ENCODE results near the gene OR5B21.

DNA sequence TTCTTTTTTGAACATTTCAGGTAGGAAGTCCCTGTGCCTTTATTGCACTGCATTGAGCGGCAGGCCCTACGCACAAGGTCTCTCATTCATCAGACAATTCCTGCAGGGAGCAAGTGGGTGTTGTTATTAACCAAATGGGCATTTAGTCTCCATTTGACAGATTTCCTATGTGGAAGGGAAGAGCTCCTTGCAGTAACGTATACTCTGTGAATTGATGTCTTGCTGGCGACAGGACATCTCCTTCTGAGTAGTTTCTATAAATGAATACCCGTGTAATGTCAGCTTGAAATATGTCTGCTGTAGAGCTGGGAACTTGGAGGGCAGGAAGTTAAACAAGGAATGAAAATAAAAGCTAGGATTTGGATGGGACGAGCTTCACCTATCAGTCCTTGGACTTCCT, 3.7 kb downstream of the OR5B21 start:
- TF ChIP-seq OSR1 (CRISPR knock-in tag; IDR thresholded peaks at IDR 0.05) (no peak), RARB (CRISPR knock-in tag; IDR thresholded peaks at IDR 0.05) (no peak), ZFP3 (CRISPR knock-in tag; IDR thresholded peaks at IDR 0.05) (no peak), ZNF70 (CRISPR knock-in tag; IDR thresholded peaks at IDR 0.05) (no peak)
- TF ChIP-seq, protein P1, sequence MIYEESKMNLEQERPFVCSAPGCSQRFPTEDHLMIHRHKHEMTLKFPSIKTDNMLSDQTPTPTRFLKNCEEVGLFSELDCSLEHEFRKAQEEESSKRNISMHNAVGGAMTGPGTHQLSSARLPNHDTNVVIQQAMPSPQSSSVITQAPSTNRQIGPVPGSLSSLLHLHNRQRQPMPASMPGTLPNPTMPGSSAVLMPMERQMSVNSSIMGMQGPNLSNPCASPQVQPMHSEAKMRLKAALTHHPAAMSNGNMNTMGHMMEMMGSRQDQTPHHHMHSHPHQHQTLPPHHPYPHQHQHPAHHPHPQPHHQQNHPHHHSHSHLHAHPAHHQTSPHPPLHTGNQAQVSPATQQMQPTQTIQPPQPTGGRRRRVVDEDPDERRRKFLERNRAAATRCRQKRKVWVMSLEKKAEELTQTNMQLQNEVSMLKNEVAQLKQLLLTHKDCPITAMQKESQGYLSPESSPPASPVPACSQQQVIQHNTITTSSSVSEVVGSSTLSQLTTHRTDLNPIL (CRISPR knock-in tag; IDR thresholded peaks at IDR 0.05; ENCODE audit: low read depth) = no peak
- TF ChIP-seq, protein P2, sequence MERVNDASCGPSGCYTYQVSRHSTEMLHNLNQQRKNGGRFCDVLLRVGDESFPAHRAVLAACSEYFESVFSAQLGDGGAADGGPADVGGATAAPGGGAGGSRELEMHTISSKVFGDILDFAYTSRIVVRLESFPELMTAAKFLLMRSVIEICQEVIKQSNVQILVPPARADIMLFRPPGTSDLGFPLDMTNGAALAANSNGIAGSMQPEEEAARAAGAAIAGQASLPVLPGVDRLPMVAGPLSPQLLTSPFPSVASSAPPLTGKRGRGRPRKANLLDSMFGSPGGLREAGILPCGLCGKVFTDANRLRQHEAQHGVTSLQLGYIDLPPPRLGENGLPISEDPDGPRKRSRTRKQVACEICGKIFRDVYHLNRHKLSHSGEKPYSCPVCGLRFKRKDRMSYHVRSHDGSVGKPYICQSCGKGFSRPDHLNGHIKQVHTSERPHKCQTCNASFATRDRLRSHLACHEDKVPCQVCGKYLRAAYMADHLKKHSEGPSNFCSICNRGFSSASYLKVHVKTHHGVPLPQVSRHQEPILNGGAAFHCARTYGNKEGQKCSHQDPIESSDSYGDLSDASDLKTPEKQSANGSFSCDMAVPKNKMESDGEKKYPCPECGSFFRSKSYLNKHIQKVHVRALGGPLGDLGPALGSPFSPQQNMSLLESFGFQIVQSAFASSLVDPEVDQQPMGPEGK (CRISPR knock-in tag; IDR thresholded peaks at IDR 0.05; ENCODE audit: borderline replicate concordance) = no peak
- TF ChIP-seq, protein P3, sequence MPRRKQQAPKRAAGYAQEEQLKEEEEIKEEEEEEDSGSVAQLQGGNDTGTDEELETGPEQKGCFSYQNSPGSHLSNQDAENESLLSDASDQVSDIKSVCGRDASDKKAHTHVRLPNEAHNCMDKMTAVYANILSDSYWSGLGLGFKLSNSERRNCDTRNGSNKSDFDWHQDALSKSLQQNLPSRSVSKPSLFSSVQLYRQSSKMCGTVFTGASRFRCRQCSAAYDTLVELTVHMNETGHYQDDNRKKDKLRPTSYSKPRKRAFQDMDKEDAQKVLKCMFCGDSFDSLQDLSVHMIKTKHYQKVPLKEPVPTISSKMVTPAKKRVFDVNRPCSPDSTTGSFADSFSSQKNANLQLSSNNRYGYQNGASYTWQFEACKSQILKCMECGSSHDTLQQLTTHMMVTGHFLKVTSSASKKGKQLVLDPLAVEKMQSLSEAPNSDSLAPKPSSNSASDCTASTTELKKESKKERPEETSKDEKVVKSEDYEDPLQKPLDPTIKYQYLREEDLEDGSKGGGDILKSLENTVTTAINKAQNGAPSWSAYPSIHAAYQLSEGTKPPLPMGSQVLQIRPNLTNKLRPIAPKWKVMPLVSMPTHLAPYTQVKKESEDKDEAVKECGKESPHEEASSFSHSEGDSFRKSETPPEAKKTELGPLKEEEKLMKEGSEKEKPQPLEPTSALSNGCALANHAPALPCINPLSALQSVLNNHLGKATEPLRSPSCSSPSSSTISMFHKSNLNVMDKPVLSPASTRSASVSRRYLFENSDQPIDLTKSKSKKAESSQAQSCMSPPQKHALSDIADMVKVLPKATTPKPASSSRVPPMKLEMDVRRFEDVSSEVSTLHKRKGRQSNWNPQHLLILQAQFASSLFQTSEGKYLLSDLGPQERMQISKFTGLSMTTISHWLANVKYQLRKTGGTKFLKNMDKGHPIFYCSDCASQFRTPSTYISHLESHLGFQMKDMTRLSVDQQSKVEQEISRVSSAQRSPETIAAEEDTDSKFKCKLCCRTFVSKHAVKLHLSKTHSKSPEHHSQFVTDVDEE (CRISPR knock-in tag; IDR thresholded peaks at IDR 0.05) = no peak
